SK-N-MC (cell line): ENCODE results near the gene GPR39.

Experiments
- EZH2 ChIP-seq: fragments of 200-600 bp; sonication (generic); IDR thresholded peaks from one replicate; pipeline ENCODE4 v1.6.1; 2017; ENCODE audit warnings: antibody characterized with exemption
- FOXP2 ChIP-seq: optimal IDR thresholded peaks from 2 replicates; pipeline ENCODE3; 2011; ENCODE audit warnings: mild to moderate bottlenecking, moderate library complexity; ENCODE audit not compliant: insufficient read depth; ENCODE audit errors: extremely low read length, control extremely low read depth
- POLR2AphosphoS5 ChIP-seq: IDR thresholded peaks from 2 replicates; pipeline ENCODE4 v1.6.1; 2012; ENCODE audit warnings: mild to moderate bottlenecking, low read depth, low read length, borderline replicate concordance

- TF ChIP-seq EZH2 (no peak), POLR2AphosphoS5 (no peak), FOXP2 (no peak)
These were observed 56.7 kb downstream of the GPR39 start for GRCh38 chr2:132473174-132473883.
